Glutamatergic neuron (in vitro differentiated cells): ENCODE results near the gene FLYWCH1. TPM values are rescaled to one million over a fixed set of nuclear protein-coding genes. Genes with fewer than 3 reads are reported as not detected.

Experiments used
- DNase-seq: peaks from one replicate; pipeline ENCODE4 v3.0.0; 2022
- H3K27ac Mint-ChIP-seq: one replicate; pipeline ENCODE4 v1.8.0; 2020; ENCODE audit warnings: mild to moderate bottlenecking, mixed read lengths, inconsistent platforms; ENCODE audit not compliant: unreplicated experiment
- H3K27me3 Mint-ChIP-seq: one replicate; pipeline ENCODE4 v1.8.0; 2020; ENCODE audit warnings: mild to moderate bottlenecking, moderate library complexity, mixed read lengths, inconsistent platforms; ENCODE audit not compliant: unreplicated experiment
- H3K36me3 Mint-ChIP-seq: one replicate; pipeline ENCODE4 v1.8.0; 2020; ENCODE audit warnings: mild to moderate bottlenecking, mixed read lengths, inconsistent platforms; ENCODE audit not compliant: unreplicated experiment
- H3K4me1 Mint-ChIP-seq: one replicate; pipeline ENCODE4 v1.8.0; 2020; ENCODE audit warnings: mild to moderate bottlenecking, low read depth, mixed read lengths, inconsistent platforms; ENCODE audit not compliant: unreplicated experiment
- H3K4me3 Mint-ChIP-seq: one replicate; pipeline ENCODE4 v1.8.0; 2020; ENCODE audit warnings: mild to moderate bottlenecking, mixed read lengths, inconsistent platforms; ENCODE audit not compliant: unreplicated experiment
- H3K9me3 Mint-ChIP-seq: one replicate; pipeline ENCODE4 v1.8.0; 2020; ENCODE audit warnings: mild to moderate bottlenecking, moderate library complexity, mixed read lengths, inconsistent platforms; ENCODE audit not compliant: unreplicated experiment
- total RNA-seq: library from RNA; stranded (reverse); fragmentation: NEBNext Ultra II Directional; extraction: Animal tissue kit (Norgen Biotek cat#: 25700); gene quantifications from one replicate; pipeline ENCODE4 v1.2.1, GENCODE V29; 2021; ENCODE audit not compliant: unreplicated experiment
- TF ChIP-seq, protein P1 (sequence below): fragments of 200-600 bp; sonication (generic); IDR thresholded peaks from one replicate; pipeline ENCODE4 v1.5.0; 2021; ENCODE audit not compliant: partially characterized antibody, unreplicated experiment

The FLYWCH1 gene
- total RNA-seq, 1 donor from 2014 or later = 77.1 TPM

GRCh38 chr16:2967721-2968161, 56.0 kb downstream of the FLYWCH1 start:
- H3K27me3 Mint-ChIP-seq = peaks cover 9% of the 10 kb centered on the region
- no peaks in the 10 kb centered on the region for H3K36me3 Mint-ChIP-seq
- TF ChIP-seq, protein P1, sequence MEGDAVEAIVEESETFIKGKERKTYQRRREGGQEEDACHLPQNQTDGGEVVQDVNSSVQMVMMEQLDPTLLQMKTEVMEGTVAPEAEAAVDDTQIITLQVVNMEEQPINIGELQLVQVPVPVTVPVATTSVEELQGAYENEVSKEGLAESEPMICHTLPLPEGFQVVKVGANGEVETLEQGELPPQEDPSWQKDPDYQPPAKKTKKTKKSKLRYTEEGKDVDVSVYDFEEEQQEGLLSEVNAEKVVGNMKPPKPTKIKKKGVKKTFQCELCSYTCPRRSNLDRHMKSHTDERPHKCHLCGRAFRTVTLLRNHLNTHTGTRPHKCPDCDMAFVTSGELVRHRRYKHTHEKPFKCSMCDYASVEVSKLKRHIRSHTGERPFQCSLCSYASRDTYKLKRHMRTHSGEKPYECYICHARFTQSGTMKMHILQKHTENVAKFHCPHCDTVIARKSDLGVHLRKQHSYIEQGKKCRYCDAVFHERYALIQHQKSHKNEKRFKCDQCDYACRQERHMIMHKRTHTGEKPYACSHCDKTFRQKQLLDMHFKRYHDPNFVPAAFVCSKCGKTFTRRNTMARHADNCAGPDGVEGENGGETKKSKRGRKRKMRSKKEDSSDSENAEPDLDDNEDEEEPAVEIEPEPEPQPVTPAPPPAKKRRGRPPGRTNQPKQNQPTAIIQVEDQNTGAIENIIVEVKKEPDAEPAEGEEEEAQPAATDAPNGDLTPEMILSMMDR = no peak
- H3K27ac Mint-ChIP-seq = peak overlapping the region; percentile 88
- H3K4me3 Mint-ChIP-seq = peak overlapping the region; percentile 83
- H3K9me3 Mint-ChIP-seq = peaks cover 4% of the 10 kb centered on the region
- peaks cover 11% of the 10 kb centered on the region for H3K4me1 Mint-ChIP-seq
- DNase-seq = peak; percentile 43

DNA sequence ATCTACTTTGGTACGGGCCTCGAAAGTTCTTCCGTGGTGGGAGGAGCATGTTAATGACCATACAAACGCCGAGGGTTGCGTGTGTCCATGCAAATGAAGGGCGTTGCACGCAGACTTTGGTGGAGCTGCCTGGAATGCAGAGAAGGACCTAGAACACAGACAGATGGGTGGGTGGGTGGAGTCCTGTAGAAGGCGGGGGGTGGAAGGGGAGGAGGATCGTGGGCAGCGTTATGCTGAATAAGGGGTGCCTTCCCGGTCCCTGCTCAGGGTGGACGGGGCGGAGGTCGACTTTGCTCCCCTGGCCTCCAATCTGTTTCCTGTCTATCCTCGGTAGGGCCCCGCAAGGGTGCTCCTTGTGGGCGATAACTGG, 56.6 kb downstream of the FLYWCH1 start:
- H3K36me3 Mint-ChIP-seq = no peaks in the 10 kb centered on the region
- peaks cover 4% of the 10 kb centered on the region for H3K9me3 Mint-ChIP-seq
- DNase-seq = peak; percentile 51
- H3K4me3 Mint-ChIP-seq = peak overlapping the region; percentile 83
- peak overlapping the region; percentile 88 for H3K27ac Mint-ChIP-seq
- TF ChIP-seq, protein P1 = no peak
- peaks cover 11% of the 10 kb centered on the region for H3K4me1 Mint-ChIP-seq
- peaks cover 9% of the 10 kb centered on the region for H3K27me3 Mint-ChIP-seq

- Mint-ChIP-seq H3K36me3 (no peaks in the 10 kb centered on the region), H3K4me1 (peaks cover 11% of the 10 kb centered on the region), H3K4me3 (peak within 1 kb of the TSS; percentile 83), H3K27me3 (peaks cover 9% of the 10 kb centered on the region), H3K27ac (peak within 1 kb of the TSS; percentile 88), H3K9me3 (peaks cover 4% of the 10 kb centered on the region)
- peak; percentile 92 for DNase-seq
- TF ChIP-seq, protein P1 = no peak
Measured at GRCh38 chr16:2968738-2969544, 57.2 kb downstream of the FLYWCH1 start, which contains the start of gene PAQR4. Gene PAQR4 (plus strand): TSS chr16:2969348. CDS start chr16:2969675, 327 bp downstream.

DNA sequence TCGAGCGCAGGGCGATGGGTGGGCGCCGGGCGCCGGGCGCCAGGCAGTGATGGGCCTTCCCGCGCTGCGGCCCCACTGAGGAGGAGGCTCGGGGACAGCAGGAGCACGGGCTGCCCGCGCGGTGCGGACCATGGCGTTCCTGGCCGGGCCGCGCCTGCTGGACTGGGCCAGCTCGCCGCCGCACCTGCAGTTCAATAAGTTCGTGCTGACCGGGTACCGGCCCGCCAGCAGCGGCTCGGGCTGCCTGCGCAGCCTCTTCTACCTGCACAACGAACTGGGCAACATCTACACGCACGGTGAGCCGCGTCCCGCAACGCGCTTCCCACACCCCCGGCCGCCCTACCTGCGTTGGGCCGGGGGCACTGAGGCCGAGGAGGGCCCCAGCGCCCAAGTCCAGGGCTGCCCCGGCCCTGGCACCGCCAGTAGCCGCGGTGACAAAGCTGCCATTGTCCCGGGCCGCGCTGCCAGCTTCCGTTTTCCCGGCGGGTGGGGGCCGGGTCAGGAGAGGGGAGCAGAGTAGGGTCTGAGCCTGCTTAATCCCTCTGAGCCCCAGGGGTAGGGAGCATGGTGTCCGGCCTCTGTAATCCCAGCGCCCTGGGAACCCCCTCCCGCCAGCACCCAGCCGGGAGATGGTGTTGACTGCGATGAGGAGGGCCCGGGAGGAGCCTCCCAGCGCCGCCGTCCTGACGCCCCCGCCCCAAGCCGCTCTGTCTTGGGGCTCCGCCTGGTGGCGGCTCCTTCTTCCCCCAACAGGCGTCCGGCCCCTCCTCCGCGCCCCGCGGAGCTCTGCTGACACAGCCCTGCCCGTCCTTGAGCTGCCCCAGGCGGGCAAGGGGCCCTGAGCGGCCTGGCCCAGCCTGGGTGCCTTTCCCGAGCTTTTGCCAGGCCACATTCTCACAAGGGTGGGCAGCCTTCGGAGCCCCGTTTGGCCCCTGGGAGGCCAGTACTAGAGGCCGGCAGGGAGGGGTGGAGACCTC, 58.1 kb downstream of the FLYWCH1 start:
- Mint-ChIP-seq H3K27me3 (peaks cover 9% of the 10 kb centered on the region), H3K36me3 (no peaks in the 10 kb centered on the region), H3K9me3 (peaks cover 4% of the 10 kb centered on the region), H3K4me1 (peaks cover 11% of the 10 kb centered on the region), H3K27ac (no peak overlapping the region), H3K4me3 (peak overlapping the region; percentile 78)
- TF ChIP-seq, protein P1 = peak; percentile 55
- DNase-seq = peak; percentile 79
